Measurements from ENCODE around the gene COPE. TPM values are rescaled to one million over a fixed set of nuclear protein-coding genes. Genes with fewer than 3 reads are reported as not detected.

Gene COPE
- total and polyA plus RNA-seq, 2 of the 4 experiments (the other 2 are of a cell fraction): 347 to 461 TPM

GRCh38 chr19:18961767-18962620 is 42.8 kb upstream of the COPE start:
- Histone ChIP-seq H3K18ac (ENCODE audit: low read depth, low read length) (no peak overlapping the region), H3K14ac (replicated peaks; ENCODE audit: low read depth, low read length) (no peak overlapping the region), H2AFZ (replicated peaks; ENCODE audit: low read length, poor library complexity) (peak overlapping the region; percentile 71), H3K4me3 (ENCODE audit: insufficient read depth, low read depth, low read length) (no peak overlapping the region), H3K27me3 (ENCODE audit: control insufficient read depth, insufficient read depth, low read length) (peaks cover 11% of the 10 kb centered on the region; the same call in 1 of the 2 replicates), H3K27ac (ENCODE audit: insufficient read depth, low read length) (no peak overlapping the region), H2AK5ac (ENCODE audit: low read depth, low read length) (no peak overlapping the region), H2BK5ac (ENCODE audit: low read depth, low read length, poor library complexity, severe bottlenecking) (no peak overlapping the region), H3K4ac (ENCODE audit: low read depth, low read length) (no peak overlapping the region), H4K5ac (ENCODE audit: low read depth, low read length) (no peak overlapping the region), H2BK20ac (ENCODE audit: low read depth, low read length) (no peak overlapping the region), H3K4me1 (ENCODE audit: control insufficient read depth, insufficient read depth, low read length) (no peaks in the 10 kb centered on the region), H3K79me1 (ENCODE audit: low read depth in 1 of 2, low read length in 2 of 2) (no peaks in the 10 kb centered on the region), H3K56ac (ENCODE audit: extremely low read depth, insufficient read depth, low read length) (no peak overlapping the region), H4K91ac (ENCODE audit: insufficient read depth, low read depth, low read length) (no peak overlapping the region), H3K4me2 (ENCODE audit: low read depth, low read length) (no peak overlapping the region), H2BK120ac (ENCODE audit: low read depth, low read length) (no peak overlapping the region), H4K8ac (ENCODE audit: low read depth in 2 of 2, low read length in 2 of 2) (no peak overlapping the region), H3K9ac (ENCODE audit: low read depth, low read length) (no peak overlapping the region), H3K36me3 (ENCODE audit: control insufficient read depth, insufficient read depth, low read length) (no peaks in the 10 kb centered on the region), H3K23ac (ENCODE audit: low read depth, low read length) (no peak overlapping the region), H3K9me3 (ENCODE audit: control insufficient read depth, insufficient read depth, low read length) (no peaks in the 10 kb centered on the region), H2BK15ac (ENCODE audit: low read depth, low read length) (no peak overlapping the region), H4K20me1 (ENCODE audit: insufficient read depth, low read length) (no peaks in the 10 kb centered on the region), H3K9me1 (ENCODE audit: insufficient read depth, low read length) (no peaks in the 10 kb centered on the region), H2AK9ac (replicated peaks; ENCODE audit: low read depth, low read length, poor library complexity) (peak overlapping the region; percentile 72)
- no peak for TF ChIP-seq USF2 (IDR thresholded peaks at IDR 0.05; ENCODE audit: low read depth, low read length)
- 0 out of 2 replicates have a peak, but pooled peaks have one; percentile 17 for ATAC-seq (ENCODE audit: low read depth)
- BruUV-seq (replicated peaks): no TSS peak
- CTCF ChIA-PET: no interaction called here
- dilution Hi-C loops (cut with HindIII; ENCODE audit: low sequenced_read_pairs, unreplicated experiment): no loop called here
- intact Hi-C loops (cut with micrococcal nuclease): no loop called here
- 9% methylated on average over 15 of the region's 26 CpGs; no CpG with 5 or more reads in 1 of the 2 experiments for WGBS, 2 experiments (ENCODE audit: extremely low coverage in 2 of 2, insufficient read length in 1 of 2)
- no peak for DNase-seq
- POLR2A ChIA-PET (ENCODE audit: unreplicated experiment): no interaction called here
- in situ Hi-C loops (cut with MboI; ENCODE audit: low sequenced_read_pairs): no loop called here
